ENCODE data around the gene INPP4B.

INPP4B gene

GRCh38 chr4:142345924-142346323 lies 500.2 kb downstream of the INPP4B start:
- DNase-seq (ENCODE audit: low read depth), result no peak

- DNase-seq (ENCODE audit: low read depth), result no peak
These were observed 504.8 kb downstream of the INPP4B start for GRCh38 chr4:142341268-142341667.

GRCh38 chr4:142339053-142339452 lies 507.0 kb downstream of the INPP4B start:
- no peak for DNase-seq (ENCODE audit: low read depth)

- DNase-seq (ENCODE audit: low read depth), result no peak
These were observed 509.7 kb downstream of the INPP4B start for GRCh38 chr4:142336251-142336934.

DNA sequence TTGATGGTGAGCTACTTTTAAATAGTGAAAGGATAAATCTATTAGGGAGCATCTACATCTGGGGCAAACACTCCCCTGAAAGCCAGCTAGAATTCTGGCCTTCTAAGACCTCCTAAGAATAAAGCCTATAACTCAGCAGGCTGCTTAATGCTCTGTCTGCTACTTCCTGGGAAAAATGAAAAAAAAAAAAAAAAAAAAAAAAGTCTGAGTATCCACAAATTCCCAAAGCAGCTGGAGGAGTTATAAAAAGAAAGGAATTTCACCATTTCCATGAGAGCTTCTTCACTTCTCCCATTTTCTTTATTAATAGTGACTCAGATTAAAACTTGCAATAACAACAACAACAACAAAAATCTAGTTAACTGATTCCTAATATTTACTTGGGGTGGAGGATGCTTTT lies 511.2 kb downstream of the INPP4B start:
- DNase-seq (ENCODE audit: low read depth), result no peak

- DNase-seq (ENCODE audit: low read depth), result peak; percentile 85
These were observed 514.5 kb downstream of the INPP4B start for GRCh38 chr4:142331646-142332045.

DNA sequence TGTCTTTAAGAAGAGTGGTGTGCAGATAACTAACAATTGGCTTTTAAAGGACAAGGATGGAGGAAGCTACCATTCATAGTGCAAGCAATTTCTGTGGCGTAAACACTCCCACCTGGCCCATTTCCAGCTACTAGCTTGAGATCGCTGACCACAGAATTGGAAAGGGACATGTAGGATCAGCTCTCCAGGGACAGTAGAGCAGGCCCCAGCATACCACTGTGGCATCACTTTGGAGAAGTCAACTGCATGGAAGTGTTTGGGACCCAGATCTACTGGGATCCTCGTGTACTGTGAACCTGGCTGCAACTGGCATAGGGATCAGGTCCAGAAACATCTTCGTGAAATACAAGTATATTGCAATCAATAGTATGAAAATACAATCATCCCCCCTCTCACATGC lies 515.0 kb downstream of the INPP4B start:
- no peak for DNase-seq (ENCODE audit: low read depth)

DNA sequence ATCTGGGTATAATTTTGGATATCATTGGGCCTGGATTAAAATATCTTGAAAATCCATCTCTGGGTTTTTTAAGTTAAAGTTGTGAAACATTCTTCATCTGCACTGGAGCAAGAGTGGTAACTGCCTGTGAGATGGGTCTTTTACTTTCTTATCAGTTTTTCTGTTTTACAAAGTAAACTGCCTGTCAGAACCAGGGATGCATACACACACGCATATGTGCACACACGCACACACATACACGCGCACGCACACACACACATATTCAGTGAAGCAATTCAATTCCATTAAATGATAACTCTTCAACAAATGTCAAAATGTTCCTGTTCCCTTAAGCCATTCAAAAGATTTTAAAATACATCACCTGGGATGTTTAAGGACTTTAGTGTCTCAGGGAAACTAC lies 515.8 kb downstream of the INPP4B start:
- DNase-seq (ENCODE audit: low read depth), result no peak

DNA sequence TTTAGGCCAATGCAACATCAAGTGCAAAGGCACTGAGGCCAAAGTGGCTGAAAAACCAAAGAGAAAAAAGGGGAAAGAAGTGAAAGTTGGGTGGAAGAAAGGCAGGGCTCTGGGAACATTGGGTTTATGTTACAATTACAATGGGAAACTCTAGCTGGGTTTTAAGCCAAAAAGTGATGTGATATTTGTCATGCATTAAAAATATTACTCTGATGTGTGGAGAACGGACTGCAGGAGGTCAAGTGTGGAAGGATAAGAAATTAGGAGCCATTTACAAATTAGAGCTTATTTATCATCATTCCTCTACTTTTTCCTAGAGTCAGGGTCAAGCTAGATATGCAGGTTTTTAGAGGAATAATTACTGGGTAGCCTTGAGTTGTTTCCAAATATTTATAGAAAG lies 516.8 kb downstream of the INPP4B start:
- no peak for DNase-seq (ENCODE audit: low read depth)

GRCh38 chr4:142326181-142326580 lies 519.9 kb downstream of the INPP4B start:
- no peak for DNase-seq (ENCODE audit: low read depth)

DNA sequence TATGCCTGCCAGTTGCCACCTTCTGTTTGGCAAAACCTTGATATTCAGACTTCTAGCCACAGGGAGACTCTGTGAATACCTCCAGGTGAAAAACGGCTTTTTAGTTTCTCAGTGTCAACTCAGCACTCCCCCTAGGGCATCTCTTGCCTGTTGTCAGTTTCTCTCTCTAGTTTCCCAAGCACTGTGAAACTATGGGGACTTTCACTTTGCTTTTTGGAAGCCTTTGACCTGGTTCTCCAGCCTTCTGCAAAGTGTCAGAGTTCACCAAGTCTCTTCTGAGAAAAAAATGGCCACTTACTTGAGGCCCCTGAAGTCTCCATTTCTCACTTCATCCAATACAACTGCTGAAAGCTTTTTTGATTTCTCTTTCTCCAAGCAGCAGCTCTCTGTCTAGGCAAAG lies 521.5 kb downstream of the INPP4B start:
- DNase-seq (ENCODE audit: low read depth), result no peak

- no peak for DNase-seq (ENCODE audit: low read depth)
These were observed 523.1 kb downstream of the INPP4B start for GRCh38 chr4:142322996-142323395.

GRCh38 chr4:142318280-142318679 lies 527.8 kb downstream of the INPP4B start:
- DNase-seq (ENCODE audit: low read depth), result no peak

- no peak for DNase-seq (ENCODE audit: low read depth)
These were observed 529.2 kb downstream of the INPP4B start for GRCh38 chr4:142316913-142317312.

GRCh38 chr4:142316025-142316424 lies 530.1 kb downstream of the INPP4B start:
- no peak for DNase-seq (ENCODE audit: low read depth)

- DNase-seq (ENCODE audit: low read depth), result no peak
These were observed 531.4 kb downstream of the INPP4B start for GRCh38 chr4:142314686-142315085.

GRCh38 chr4:142314247-142314646 lies 531.9 kb downstream of the INPP4B start:
- no peak for DNase-seq (ENCODE audit: low read depth)

GRCh38 chr4:142312391-142312790 lies 533.7 kb downstream of the INPP4B start:
- DNase-seq (ENCODE audit: low read depth), result no peak

DNA sequence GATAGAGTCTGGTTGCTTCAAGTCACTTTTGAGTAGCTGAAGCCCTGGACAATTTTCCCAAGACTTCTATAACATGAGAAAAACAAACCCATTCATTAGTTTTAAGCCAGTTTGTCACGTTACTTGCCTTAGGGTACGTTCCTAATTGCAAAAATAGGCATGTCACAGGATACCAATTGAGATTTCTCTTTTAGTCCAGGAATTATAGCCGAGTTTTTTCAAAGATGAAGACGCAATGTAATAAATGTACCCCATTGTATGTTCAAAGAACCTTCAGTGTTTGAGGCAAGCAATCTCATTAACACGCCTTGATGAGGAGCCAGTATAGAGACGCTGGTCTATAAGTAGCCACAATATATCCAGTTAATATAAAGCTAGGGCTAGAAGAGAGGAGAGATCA lies 534.2 kb downstream of the INPP4B start:
- DNase-seq (ENCODE audit: low read depth), result no peak

DNA sequence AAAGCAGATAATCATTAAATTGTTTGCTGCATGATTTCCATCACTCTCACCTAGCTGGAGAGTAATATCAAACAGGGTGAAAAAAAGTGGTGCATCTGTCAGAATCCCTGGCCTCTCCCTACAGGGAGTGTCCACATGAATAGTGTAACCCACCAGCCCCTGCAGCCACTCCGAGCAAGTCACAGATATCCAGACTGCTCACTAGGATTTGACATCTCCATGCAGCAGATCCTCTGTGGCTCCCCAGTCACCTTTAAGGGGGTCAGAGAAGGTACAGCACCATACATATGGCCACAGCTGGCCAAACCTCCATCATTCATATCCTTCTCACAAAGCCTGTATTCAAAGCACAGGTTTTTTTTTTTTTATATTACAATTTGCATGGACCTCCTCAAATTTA lies 536.3 kb downstream of the INPP4B start:
- DNase-seq (ENCODE audit: low read depth), result no peak

DNA sequence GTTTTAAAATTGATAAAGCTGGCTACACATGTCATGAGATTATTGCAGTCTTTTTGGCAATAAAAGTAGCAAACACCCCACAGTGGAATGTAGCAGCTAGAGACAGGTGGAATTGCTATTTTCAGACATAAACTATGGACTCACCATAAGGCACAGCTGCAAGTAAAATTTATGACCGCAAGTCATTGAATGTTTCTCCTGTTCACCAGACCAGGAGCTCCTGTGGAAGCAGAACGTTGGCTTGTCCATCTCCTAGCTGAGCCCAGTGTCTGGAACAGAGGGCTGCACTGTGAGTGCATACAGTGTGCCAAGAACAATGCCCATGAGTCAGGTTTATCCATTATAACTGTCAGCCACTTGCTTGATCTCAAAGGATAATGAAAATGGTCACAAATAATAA lies 538.2 kb downstream of the INPP4B start:
- DNase-seq (ENCODE audit: low read depth), result no peak

DNA sequence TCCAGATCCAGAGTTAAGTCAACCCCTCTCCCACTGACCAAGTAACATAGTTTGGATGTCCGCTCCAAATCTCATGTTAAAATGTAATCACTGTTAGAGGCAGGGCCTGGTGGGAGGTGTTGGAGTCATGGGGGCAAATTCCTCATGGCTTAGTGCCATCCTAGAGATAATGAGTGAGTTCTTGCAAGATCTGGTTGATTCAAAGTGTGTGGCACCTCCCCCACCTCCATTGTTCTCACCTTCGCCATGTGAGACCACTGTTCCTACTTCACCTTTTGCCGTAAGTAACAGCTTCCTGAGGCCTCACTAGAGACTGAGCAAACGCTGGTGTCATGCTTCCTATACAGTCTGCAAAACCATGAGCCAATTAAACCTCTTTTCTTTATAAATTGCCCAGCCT lies 548.8 kb downstream of the INPP4B start:
- no peak for DNase-seq (ENCODE audit: low read depth)

DNA sequence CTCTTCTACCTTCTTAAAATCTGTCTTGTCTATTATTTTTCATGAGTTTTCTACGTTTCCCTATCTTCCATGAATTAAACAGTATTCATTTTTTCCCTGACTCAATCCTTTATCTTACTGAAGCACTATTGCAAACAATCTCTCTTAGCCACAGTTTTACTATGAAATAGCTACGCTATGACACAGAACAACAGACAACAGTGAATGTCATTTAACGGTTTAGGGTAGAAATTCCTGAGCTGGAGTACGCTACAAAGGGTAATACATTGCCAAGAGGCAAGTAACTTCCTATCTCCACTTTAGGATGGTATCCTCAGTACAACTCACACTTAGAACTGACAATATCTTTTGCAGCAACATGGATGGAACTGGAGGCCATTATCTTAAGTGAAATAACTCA lies 552.6 kb downstream of the INPP4B start:
- DNase-seq (ENCODE audit: low read depth), result no peak

GRCh38 chr4:142292231-142292630 lies 553.9 kb downstream of the INPP4B start:
- no peak for DNase-seq (ENCODE audit: low read depth)
